ENCODE measurements around the gene KRT76.

DNA sequence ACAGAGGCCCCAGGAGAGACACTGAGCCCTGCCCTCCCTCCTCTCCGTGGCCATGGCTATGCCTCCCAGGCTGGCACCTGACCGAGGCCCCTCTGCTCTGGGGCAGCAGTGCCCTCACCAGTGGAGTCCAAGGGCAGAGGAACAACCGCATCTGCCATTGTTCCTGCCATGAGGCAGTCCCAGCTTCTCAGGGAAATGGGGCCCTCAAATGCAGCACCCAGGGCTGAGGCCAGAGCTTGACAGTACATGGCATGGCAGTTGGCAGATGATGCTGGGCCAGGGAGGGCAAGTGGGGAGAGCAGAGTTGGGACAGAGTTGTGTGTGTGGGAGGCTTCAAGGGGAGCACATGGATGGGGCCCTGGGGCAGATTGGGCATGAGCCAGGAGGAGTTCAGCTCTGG, 52.8 kb downstream of the KRT76 start:
- TF ChIP-seq, protein P1, sequence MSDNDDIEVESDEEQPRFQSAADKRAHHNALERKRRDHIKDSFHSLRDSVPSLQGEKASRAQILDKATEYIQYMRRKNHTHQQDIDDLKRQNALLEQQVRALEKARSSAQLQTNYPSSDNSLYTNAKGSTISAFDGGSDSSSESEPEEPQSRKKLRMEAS (IDR thresholded peaks at IDR 0.05; ENCODE audit: low read depth), result no peak
- TF ChIP-seq YY1 (IDR thresholded peaks at IDR 0.05; ENCODE audit: low read depth) (no peak), CHD2 (IDR thresholded peaks at IDR 0.05; ENCODE audit: low read length, partially characterized antibody) (no peak), RCOR1 (IDR thresholded peaks at IDR 0.05; ENCODE audit: low read length) (no peak), EZH2phosphoT487 (IDR thresholded peaks at IDR 0.05; ENCODE audit: borderline replicate concordance, low read depth) (no peak), RFX5 (IDR thresholded peaks at IDR 0.05; ENCODE audit: low read length) (no peak), FOXJ3 (CRISPR knock-in tag; IDR thresholded peaks at IDR 0.05) (no peak), RAD21 (IDR thresholded peaks at IDR 0.05; ENCODE audit: low read length) (no peak)
- TF ChIP-seq, protein P2, sequence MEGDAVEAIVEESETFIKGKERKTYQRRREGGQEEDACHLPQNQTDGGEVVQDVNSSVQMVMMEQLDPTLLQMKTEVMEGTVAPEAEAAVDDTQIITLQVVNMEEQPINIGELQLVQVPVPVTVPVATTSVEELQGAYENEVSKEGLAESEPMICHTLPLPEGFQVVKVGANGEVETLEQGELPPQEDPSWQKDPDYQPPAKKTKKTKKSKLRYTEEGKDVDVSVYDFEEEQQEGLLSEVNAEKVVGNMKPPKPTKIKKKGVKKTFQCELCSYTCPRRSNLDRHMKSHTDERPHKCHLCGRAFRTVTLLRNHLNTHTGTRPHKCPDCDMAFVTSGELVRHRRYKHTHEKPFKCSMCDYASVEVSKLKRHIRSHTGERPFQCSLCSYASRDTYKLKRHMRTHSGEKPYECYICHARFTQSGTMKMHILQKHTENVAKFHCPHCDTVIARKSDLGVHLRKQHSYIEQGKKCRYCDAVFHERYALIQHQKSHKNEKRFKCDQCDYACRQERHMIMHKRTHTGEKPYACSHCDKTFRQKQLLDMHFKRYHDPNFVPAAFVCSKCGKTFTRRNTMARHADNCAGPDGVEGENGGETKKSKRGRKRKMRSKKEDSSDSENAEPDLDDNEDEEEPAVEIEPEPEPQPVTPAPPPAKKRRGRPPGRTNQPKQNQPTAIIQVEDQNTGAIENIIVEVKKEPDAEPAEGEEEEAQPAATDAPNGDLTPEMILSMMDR (IDR thresholded peaks at IDR 0.05), result no peak
- TF ChIP-seq, protein P3, sequence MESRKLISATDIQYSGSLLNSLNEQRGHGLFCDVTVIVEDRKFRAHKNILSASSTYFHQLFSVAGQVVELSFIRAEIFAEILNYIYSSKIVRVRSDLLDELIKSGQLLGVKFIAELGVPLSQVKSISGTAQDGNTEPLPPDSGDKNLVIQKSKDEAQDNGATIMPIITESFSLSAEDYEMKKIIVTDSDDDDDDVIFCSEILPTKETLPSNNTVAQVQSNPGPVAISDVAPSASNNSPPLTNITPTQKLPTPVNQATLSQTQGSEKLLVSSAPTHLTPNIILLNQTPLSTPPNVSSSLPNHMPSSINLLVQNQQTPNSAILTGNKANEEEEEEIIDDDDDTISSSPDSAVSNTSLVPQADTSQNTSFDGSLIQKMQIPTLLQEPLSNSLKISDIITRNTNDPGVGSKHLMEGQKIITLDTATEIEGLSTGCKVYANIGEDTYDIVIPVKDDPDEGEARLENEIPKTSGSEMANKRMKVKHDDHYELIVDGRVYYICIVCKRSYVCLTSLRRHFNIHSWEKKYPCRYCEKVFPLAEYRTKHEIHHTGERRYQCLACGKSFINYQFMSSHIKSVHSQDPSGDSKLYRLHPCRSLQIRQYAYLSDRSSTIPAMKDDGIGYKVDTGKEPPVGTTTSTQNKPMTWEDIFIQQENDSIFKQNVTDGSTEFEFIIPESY (IDR thresholded peaks at IDR 0.05; ENCODE audit: borderline replicate concordance, low read depth), result no peak
- TF ChIP-seq, protein P4, sequence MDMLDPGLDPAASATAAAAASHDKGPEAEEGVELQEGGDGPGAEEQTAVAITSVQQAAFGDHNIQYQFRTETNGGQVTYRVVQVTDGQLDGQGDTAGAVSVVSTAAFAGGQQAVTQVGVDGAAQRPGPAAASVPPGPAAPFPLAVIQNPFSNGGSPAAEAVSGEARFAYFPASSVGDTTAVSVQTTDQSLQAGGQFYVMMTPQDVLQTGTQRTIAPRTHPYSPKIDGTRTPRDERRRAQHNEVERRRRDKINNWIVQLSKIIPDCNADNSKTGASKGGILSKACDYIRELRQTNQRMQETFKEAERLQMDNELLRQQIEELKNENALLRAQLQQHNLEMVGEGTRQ (IDR thresholded peaks at IDR 0.05; ENCODE audit: borderline replicate concordance, low read depth, low read length), result no peak

All from SK-N-SH (cell line).